GM18519 (cell line): Measurements from ENCODE around the gene RABL3.
"Not testable (repeated sequence)": the region's sequence is repeated elsewhere in the genome, so short reads cannot be mapped to it uniquely, and the experiment has no call there.

Source experiments
- ATAC-seq: cut with Tn5 transposase; IDR thresholded peaks from one replicate; pipeline ENCODE4 v1.9.1; 2021; ENCODE audit warnings: mild to moderate bottlenecking, moderate library complexity; ENCODE audit not compliant: unreplicated experiment, low FRiP score

RABL3 gene, protein sequence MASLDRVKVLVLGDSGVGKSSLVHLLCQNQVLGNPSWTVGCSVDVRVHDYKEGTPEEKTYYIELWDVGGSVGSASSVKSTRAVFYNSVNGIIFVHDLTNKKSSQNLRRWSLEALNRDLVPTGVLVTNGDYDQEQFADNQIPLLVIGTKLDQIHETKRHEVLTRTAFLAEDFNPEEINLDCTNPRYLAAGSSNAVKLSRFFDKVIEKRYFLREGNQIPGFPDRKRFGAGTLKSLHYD

GRCh38 chr3:120742198-120742848 lies at the start of gene RABL3, which contains the start of gene GTF2E1:
TSS of gene RABL3 (minus strand) at chr3:120742516. CDS start at chr3:120742507, 9 bp downstream.
TSS of gene GTF2E1 (plus strand) at chr3:120742744. CDS start at chr3:120750553, 7,809 bp downstream.
- ATAC-seq, result peak; percentile 99

- ATAC-seq, result no peak
These were observed 49.6 kb upstream of the RABL3 start for GRCh38 chr3:120791913-120792312.

GRCh38 chr3:120791010-120791409 lies 48.7 kb upstream of the RABL3 start:
- no peak for ATAC-seq

- peak; percentile 41 for ATAC-seq
These were observed 43.5 kb upstream of the RABL3 start for GRCh38 chr3:120785832-120786231.

- peak; percentile 96 for ATAC-seq
These were observed 38.7 kb upstream of the RABL3 start for GRCh38 chr3:120780977-120781376.

DNA sequence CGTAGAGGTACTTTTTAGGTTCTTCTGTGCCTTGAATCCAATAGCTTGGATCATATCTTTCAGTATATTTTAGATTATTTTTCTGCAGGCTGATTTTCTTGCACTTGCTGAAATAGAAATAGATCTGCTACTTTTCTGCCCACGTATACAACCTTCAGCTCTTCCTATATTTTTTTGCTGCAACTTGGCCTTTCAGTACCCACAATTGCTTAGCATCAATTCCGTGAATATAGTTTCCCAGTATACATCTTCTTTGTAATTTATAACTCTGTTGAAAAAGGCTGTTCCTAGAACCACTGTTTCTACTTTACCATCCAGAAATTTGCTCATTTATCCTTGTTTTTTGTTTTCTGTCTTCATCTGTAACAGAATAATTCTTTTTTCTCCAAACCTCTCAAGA lies 36.5 kb upstream of the RABL3 start:
- ATAC-seq, result no peak

DNA sequence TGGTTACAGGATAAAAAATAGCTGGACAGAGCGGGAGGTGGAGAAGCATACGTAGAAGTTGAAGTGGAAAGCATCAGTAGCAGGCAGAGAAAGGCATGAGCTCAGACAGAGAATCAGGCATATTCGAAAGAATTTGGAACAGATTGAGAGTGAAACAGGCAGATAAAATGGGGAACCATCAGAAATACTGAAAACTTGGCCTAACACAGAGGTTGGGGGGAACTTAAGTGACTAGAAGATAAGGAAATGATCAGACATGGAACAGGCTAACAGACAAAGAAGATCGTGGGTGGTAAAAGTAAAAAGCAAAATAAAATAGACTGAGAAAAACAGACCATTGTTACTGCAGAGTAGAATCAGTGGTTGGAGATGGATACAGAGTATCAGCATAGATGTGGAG lies 33.1 kb upstream of the RABL3 start:
- ATAC-seq, result no peak

GRCh38 chr3:120773932-120774331 lies 31.6 kb upstream of the RABL3 start:
- ATAC-seq, result no peak

DNA sequence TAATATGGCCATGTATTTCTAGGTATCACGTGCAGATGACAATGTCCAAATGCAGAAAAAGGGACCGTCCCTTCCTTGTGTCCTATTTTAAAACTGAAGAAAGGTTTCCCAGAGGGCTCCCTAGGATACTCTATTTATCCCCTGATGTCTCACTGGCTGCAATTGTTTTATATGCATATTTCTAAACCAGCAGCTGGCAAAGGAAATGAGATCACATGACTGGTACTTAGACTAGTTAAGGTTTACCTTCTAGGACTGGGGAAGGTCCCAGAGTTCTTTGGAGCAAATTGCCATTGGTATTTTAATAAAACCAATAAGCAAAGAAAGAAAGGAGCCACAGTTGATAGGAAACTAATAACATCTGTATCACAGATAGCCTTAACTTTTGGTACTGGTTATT lies 29.8 kb upstream of the RABL3 start:
- ATAC-seq, result no peak

DNA sequence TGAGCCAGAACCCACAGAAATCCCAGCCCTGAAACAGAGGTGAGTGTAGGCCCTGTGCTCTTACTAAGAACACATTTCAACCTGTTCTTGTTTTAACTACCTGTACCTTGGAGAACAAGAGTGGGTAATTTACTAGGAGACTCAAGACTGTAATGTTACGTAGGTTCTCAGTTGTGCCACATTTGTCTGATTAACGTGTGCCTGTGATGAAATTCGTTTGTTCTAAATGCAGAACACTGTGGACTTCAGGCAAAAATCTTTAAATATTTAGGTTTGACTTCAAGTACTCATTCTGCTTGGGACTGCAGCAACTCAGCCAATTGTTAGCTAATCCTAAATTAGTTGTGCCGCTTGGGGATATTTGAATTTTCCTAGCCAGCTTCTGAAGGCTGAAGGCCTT lies 28.6 kb upstream of the RABL3 start:
- no peak for ATAC-seq

GRCh38 chr3:120769436-120769835 lies 27.1 kb upstream of the RABL3 start:
- ATAC-seq, result no peak

GRCh38 chr3:120767106-120767505 lies 24.8 kb upstream of the RABL3 start:
- no peak for ATAC-seq

- ATAC-seq, result no peak
These were observed 24.3 kb upstream of the RABL3 start for GRCh38 chr3:120766576-120766975.

GRCh38 chr3:120765830-120766493 lies 23.6 kb upstream of the RABL3 start:
- peak; percentile 40 for ATAC-seq

- no peak for ATAC-seq
These were observed 21.9 kb upstream of the RABL3 start for GRCh38 chr3:120764206-120764605.

DNA sequence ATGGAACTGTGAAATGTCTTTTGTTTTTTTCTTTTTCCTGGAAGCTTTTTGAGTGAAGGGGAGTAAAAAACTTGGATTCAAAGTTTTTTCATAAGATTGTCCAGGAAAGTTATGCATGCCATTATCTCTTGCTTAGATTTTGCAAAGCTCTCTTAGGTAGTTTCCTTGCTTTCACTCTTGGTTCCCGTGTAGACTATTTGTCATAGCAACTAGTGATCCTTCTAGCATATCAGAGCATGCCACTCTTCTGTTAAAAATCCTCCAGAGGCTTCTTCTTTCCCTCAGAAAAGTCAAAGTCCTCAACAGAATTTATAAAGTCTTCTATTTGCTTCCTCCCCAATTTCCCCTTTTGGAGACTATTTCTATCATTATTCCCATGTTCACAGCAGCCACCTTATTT lies 21.3 kb upstream of the RABL3 start:
- ATAC-seq, result peak; percentile 81

GRCh38 chr3:120762615-120763014 lies 20.3 kb upstream of the RABL3 start:
- no peak for ATAC-seq

DNA sequence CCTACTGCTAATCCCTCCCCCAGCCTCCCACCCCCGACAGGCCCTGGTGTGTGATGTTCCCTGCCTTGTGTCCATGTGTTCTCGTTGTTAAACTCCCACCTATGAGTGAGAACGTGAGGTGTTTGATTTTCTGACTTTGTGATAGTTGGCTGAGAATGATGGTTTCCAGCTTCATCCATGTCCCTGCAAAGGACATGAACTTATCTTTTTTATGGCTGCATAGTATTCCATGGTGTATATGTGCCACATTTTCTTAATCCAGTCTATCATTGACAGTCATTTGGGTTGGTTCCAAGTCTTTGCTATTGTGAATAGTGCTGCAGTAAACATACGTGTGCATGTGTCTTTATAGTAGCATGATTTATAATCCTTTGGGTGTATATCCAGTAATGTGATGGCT lies 16.2 kb upstream of the RABL3 start:
- not testable (repeated sequence) for ATAC-seq

- ATAC-seq, result no peak
These were observed 13.7 kb upstream of the RABL3 start for GRCh38 chr3:120756061-120756460.

GRCh38 chr3:120753810-120754209 lies 11.5 kb upstream of the RABL3 start:
- ATAC-seq, result no peak

DNA sequence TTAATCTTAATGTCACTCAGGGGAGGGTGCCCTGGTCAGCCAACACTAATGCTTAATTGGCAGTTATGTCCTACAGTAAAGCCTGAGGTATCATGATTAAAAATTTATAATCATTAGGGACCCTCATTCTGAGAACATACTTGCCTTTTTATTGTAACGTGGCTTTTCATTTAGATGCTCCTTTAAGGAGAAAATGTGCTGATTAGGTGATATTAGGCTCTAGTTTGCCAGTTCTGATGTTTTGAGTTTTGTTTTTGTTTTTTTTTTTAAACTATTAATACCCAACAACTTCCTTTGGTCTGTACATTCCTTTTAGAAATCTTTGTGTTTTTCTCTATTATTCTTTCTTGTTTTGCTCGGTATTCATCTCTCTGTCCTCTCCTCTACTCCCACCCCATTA lies 10.5 kb upstream of the RABL3 start:
- no peak for ATAC-seq

- ATAC-seq, result no peak
These were observed 9.9 kb upstream of the RABL3 start for GRCh38 chr3:120752230-120752629.
